OCI-LY3 (cell line): ENCODE data around the gene ADIG.

ENCODE experiments used
- CTCF ChIP-seq: fragments of 200-600, 300-600 bp; sonication (generic); IDR thresholded peaks from 2 replicates; pipeline ENCODE4 v1.5.1; 2014; ENCODE audit warnings: antibody characterized with exemption, low read length, low read depth
- EZH2phosphoT487 ChIP-seq: fragments of 200-600 bp; shearing (Covaris generic); IDR thresholded peaks from 2 replicates; pipeline ENCODE4 v1.6.1; 2018; ENCODE audit warnings: antibody characterized with exemption, mixed run types, low read depth

DNA sequence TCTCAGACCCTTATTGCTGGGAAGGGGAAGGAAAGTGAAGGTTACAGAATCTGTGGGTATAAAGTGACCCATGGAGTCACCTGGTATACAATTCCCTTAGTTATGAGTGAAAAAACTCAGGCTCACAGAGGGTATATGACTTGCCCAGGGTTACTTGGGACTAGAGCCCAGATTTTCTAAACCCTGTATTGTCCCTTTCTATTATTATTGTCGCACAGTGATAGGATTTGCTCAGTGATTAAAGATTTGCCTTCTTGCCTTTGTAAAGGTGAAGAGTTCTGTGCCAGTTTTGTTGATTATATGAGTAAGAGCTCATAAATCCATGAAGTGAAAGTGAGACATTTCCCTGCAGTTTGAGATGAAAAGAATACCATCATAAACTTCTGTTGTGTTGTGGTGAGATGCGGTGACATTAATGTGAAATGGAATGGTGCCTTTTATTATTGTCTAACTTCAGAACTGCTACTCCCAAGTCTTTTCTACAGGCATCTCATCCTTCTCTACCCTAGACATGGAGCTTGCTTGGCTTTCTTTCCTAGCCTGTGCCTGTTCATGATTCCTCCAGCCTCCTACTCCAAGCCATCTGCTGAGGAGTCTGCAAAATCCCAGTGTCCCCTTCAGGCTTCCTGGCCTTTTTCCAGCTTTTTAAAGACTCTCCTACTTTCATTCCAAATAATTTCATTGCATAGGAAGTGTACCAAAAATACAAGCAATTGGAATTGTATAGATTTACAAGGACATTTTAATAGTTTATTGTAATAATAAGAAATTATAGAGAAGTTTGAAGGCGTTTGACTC lies 33.5 kb upstream of the ADIG start:
- TF ChIP-seq CTCF, result no peak
- TF ChIP-seq EZH2phosphoT487, result no peak
